OCI-M2 (cell line): Measurements from ENCODE around the gene CTDSPL.
"Not testable (repeated sequence)": the region's sequence is repeated elsewhere in the genome, so short reads cannot be mapped to it uniquely, and the experiment has no call there.

Experiments
- DNase-seq: peaks from one replicate; lab custom pipeline; 2025; ENCODE audit not compliant: unreplicated experiment; lab: John Stamatoyannopoulos, UW

The CTDSPL gene

GRCh38 chr3:37861620-37862041 lies at the start of gene CTDSPL:
CTDSPL (plus strand) TSS chr3:37861880; CDS start chr3:37862200, 320 bp downstream.
- DNase-seq: no peak

GRCh38 chr3:37812499-37812896 lies 49.2 kb upstream of the CTDSPL start:
- DNase-seq: no peak

GRCh38 chr3:37813403-37813802 lies 48.3 kb upstream of the CTDSPL start:
- DNase-seq: no peak

- DNase-seq: no peak
These were observed 47.1 kb upstream of the CTDSPL start for GRCh38 chr3:37814547-37814946.

- DNase-seq: not testable (repeated sequence)
These were observed 46.5 kb upstream of the CTDSPL start for GRCh38 chr3:37815156-37815555.

- DNase-seq: no peak
These were observed 45.4 kb upstream of the CTDSPL start for GRCh38 chr3:37816271-37816670.

GRCh38 chr3:37819591-37819990 lies 42.1 kb upstream of the CTDSPL start:
- DNase-seq: no peak

- no peak for DNase-seq
These were observed 41.4 kb upstream of the CTDSPL start for GRCh38 chr3:37820286-37820685.

GRCh38 chr3:37823189-37823588 lies 38.5 kb upstream of the CTDSPL start:
- DNase-seq: no peak

GRCh38 chr3:37824090-37824953 lies 37.4 kb upstream of the CTDSPL start:
- no peak for DNase-seq

- DNase-seq: no peak
These were observed 36.7 kb upstream of the CTDSPL start for GRCh38 chr3:37824954-37825328.

- DNase-seq: no peak
These were observed 35.8 kb upstream of the CTDSPL start for GRCh38 chr3:37825744-37826400.

- DNase-seq: no peak
These were observed 35.2 kb upstream of the CTDSPL start for GRCh38 chr3:37826502-37826901.

- no peak for DNase-seq
These were observed 34.7 kb upstream of the CTDSPL start for GRCh38 chr3:37826933-37827332.

- no peak for DNase-seq
These were observed 29.2 kb upstream of the CTDSPL start for GRCh38 chr3:37832480-37832879.

GRCh38 chr3:37833302-37834186 lies 28.1 kb upstream of the CTDSPL start:
- no peak for DNase-seq

GRCh38 chr3:37836589-37836988 lies 25.1 kb upstream of the CTDSPL start:
- no peak for DNase-seq

- no peak for DNase-seq
These were observed 14.0 kb upstream of the CTDSPL start for GRCh38 chr3:37847689-37848088.

- DNase-seq: no peak
These were observed 12.3 kb upstream of the CTDSPL start for GRCh38 chr3:37849146-37849923.

- DNase-seq: no peak
These were observed 9.6 kb upstream of the CTDSPL start for GRCh38 chr3:37852097-37852496.

- DNase-seq: no peak
These were observed 8.9 kb upstream of the CTDSPL start for GRCh38 chr3:37852771-37853170.
